Keratinocyte (primary cell): ENCODE results near the gene CHD9.

ENCODE experiments used
- EZH2 ChIP-seq: IDR thresholded peaks from one replicate; pipeline ENCODE4 v1.6.1; 2012; ENCODE audit warnings: inconsistent platforms, mild to moderate bottlenecking, low read length, moderate library complexity
- TF ChIP-seq, protein P1 (sequence below), 3 experiments: IDR thresholded peaks in 1 of 3; conservative IDR thresholded peaks in 1 of 3; optimal IDR thresholded peaks in 1 of 3; 2 replicates in 2 of 3; 3 replicates in 1 of 3; pipeline versions ENCODE3 to v1.5.1; 2011; ENCODE audit warnings: low read length in 3 of 3, mild to moderate bottlenecking in 3 of 3, moderate library complexity in 2 of 3, control low read depth in 1 of 3, inconsistent platforms in 1 of 3; ENCODE audit not compliant: insufficient read depth in 2 of 3; ENCODE audit errors: extremely low read depth in 1 of 3

GRCh38 chr16:53291757-53292392 lies 237.1 kb downstream of the CHD9 start:
- TF ChIP-seq EZH2, result no peak
- TF ChIP-seq, protein P1, sequence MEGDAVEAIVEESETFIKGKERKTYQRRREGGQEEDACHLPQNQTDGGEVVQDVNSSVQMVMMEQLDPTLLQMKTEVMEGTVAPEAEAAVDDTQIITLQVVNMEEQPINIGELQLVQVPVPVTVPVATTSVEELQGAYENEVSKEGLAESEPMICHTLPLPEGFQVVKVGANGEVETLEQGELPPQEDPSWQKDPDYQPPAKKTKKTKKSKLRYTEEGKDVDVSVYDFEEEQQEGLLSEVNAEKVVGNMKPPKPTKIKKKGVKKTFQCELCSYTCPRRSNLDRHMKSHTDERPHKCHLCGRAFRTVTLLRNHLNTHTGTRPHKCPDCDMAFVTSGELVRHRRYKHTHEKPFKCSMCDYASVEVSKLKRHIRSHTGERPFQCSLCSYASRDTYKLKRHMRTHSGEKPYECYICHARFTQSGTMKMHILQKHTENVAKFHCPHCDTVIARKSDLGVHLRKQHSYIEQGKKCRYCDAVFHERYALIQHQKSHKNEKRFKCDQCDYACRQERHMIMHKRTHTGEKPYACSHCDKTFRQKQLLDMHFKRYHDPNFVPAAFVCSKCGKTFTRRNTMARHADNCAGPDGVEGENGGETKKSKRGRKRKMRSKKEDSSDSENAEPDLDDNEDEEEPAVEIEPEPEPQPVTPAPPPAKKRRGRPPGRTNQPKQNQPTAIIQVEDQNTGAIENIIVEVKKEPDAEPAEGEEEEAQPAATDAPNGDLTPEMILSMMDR (optimal IDR thresholded peaks at IDR 0.05 in 1 of 3, IDR thresholded peaks at IDR 0.05 in 1 of 3, conservative IDR thresholded peaks at IDR 0.05 in 1 of 3; ENCODE audit: extremely low read depth in 1 of 3, insufficient read depth in 2 of 3, low read length in 3 of 3), result no peak
